Measurements from ENCODE around the gene ZNF197.
"Not testable (repeated sequence)": the region's sequence is repeated elsewhere in the genome, so short reads cannot be mapped to it uniquely, and the experiment has no call there.

Gene ZNF197

GRCh38 chr3:44579749-44580148, 45.1 kb upstream of the ZNF197 start:
- H4K20me1 ChIP-seq (ENCODE audit: insufficient read depth, low read length, poor library complexity, severe bottlenecking); H3K9me3 ChIP-seq (ENCODE audit: insufficient read depth, low read depth, low read length); H3F3A ChIP-seq (ENCODE audit: low read depth); H3K4me2 ChIP-seq (ENCODE audit: low read depth, low read length, poor library complexity, severe bottlenecking); H2AFZ ChIP-seq (ENCODE audit: low read length); H3K9me2 ChIP-seq (replicated peaks; ENCODE audit: low read depth, low read length); H3K79me2 ChIP-seq (ENCODE audit: insufficient read depth, low read length); H3K4me1 ChIP-seq (ENCODE audit: insufficient read depth, low read length, poor library complexity, severe bottlenecking); H3K4me3 ChIP-seq (ENCODE audit: low read length, poor library complexity, severe bottlenecking); H3K9ac ChIP-seq (ENCODE audit: low read depth, low read length, poor library complexity, severe bottlenecking); H3K36me3 ChIP-seq (ENCODE audit: insufficient read depth, low read length); H3K27me3 ChIP-seq (ENCODE audit: insufficient read depth, low read length, poor library complexity, severe bottlenecking): not testable (repeated sequence)

- not testable (repeated sequence) for H3K4me3 ChIP-seq (ENCODE audit: low read length, poor library complexity, severe bottlenecking); H2AFZ ChIP-seq (ENCODE audit: low read length); H3K9me3 ChIP-seq (ENCODE audit: insufficient read depth, low read depth, low read length); H3K36me3 ChIP-seq (ENCODE audit: insufficient read depth, low read length); H3K4me2 ChIP-seq (ENCODE audit: low read depth, low read length, poor library complexity, severe bottlenecking); H3K27me3 ChIP-seq (ENCODE audit: insufficient read depth, low read length, poor library complexity, severe bottlenecking); H3F3A ChIP-seq (ENCODE audit: low read depth); H3K9ac ChIP-seq (ENCODE audit: low read depth, low read length, poor library complexity, severe bottlenecking); H4K20me1 ChIP-seq (ENCODE audit: insufficient read depth, low read length, poor library complexity, severe bottlenecking); H3K9me2 ChIP-seq (replicated peaks; ENCODE audit: low read depth, low read length)
- Histone ChIP-seq H3K4me1 (ENCODE audit: insufficient read depth, low read length, poor library complexity, severe bottlenecking) (peaks cover 15% of the 10 kb centered on the region), H3K79me2 (ENCODE audit: insufficient read depth, low read length) (peaks cover 12% of the 10 kb centered on the region)
These were observed 43.9 kb upstream of the ZNF197 start for GRCh38 chr3:44580971-44581370.

- Histone ChIP-seq H3K4me2 (ENCODE audit: low read depth, low read length, poor library complexity, severe bottlenecking) (peak within 1 kb of the TSS; percentile 87), H2AFZ (ENCODE audit: low read length) (peak within 1 kb of the TSS; percentile 94), H3F3A (ENCODE audit: low read depth) (no peaks in the 10 kb centered on the region), H3K79me2 (ENCODE audit: insufficient read depth, low read length) (peaks cover 33% of the 10 kb centered on the region), H3K9ac (ENCODE audit: low read depth, low read length, poor library complexity, severe bottlenecking) (peak within 1 kb of the TSS; percentile 94), H3K36me3 (ENCODE audit: insufficient read depth, low read length) (peaks cover 20% of the 10 kb centered on the region), H3K27me3 (ENCODE audit: insufficient read depth, low read length, poor library complexity, severe bottlenecking) (no peaks in the 10 kb centered on the region), H3K9me3 (ENCODE audit: insufficient read depth, low read depth, low read length) (0 out of 2 replicates have a peak, but pooled peaks cover 5% of the 10 kb centered on the region), H3K4me1 (ENCODE audit: insufficient read depth, low read length, poor library complexity, severe bottlenecking) (peaks cover 28% of the 10 kb centered on the region), H4K20me1 (ENCODE audit: insufficient read depth, low read length, poor library complexity, severe bottlenecking) (no peaks in the 10 kb centered on the region), H3K4me3 (ENCODE audit: low read length, poor library complexity, severe bottlenecking) (peak within 1 kb of the TSS; percentile 88), H3K9me2 (replicated peaks; ENCODE audit: low read depth, low read length) (no peaks in the 10 kb centered on the region)
- TF ChIP-seq EZH2phosphoT487 (IDR thresholded peaks at IDR 0.05; ENCODE audit: borderline replicate concordance), result no peak
- TF ChIP-seq CTCF (conservative IDR thresholded peaks at IDR 0.05; ENCODE audit: low read length), result no peak
These were observed 40.0 kb upstream of the ZNF197 start, which contains the start of gene ZNF660 for GRCh38 chr3:44584646-44585501. TSS of gene ZNF660 (plus strand) at chr3:44584964. CDS start at chr3:44594194, 9,230 bp downstream.

GRCh38 chr3:44596621-44597020, 28.2 kb upstream of the ZNF197 start:
- Histone ChIP-seq H4K20me1 (ENCODE audit: insufficient read depth, low read length, poor library complexity, severe bottlenecking) (no peaks in the 10 kb centered on the region), H3K36me3 (ENCODE audit: insufficient read depth, low read length) (peaks cover 29% of the 10 kb centered on the region; the same call in 1 of the 2 replicates), H3F3A (ENCODE audit: low read depth) (no peaks in the 10 kb centered on the region), H3K79me2 (ENCODE audit: insufficient read depth, low read length) (no peaks in the 10 kb centered on the region), H3K9ac (ENCODE audit: low read depth, low read length, poor library complexity, severe bottlenecking) (no peak overlapping the region), H3K4me2 (ENCODE audit: low read depth, low read length, poor library complexity, severe bottlenecking) (no peak overlapping the region), H3K4me3 (ENCODE audit: low read length, poor library complexity, severe bottlenecking) (no peak overlapping the region), H3K4me1 (ENCODE audit: insufficient read depth, low read length, poor library complexity, severe bottlenecking) (no peaks in the 10 kb centered on the region), H3K27me3 (ENCODE audit: insufficient read depth, low read length, poor library complexity, severe bottlenecking) (no peaks in the 10 kb centered on the region), H3K9me3 (ENCODE audit: insufficient read depth, low read depth, low read length) (peaks cover 23% of the 10 kb centered on the region; the same call in 1 of the 2 replicates), H3K9me2 (replicated peaks; ENCODE audit: low read depth, low read length) (no peaks in the 10 kb centered on the region), H2AFZ (ENCODE audit: low read length) (no peak overlapping the region)
- TF ChIP-seq CTCF (conservative IDR thresholded peaks at IDR 0.05; ENCODE audit: low read length) (no peak), EZH2phosphoT487 (IDR thresholded peaks at IDR 0.05; ENCODE audit: borderline replicate concordance) (no peak)

Data from Loucy (cell line).